Prostate gland (tissue), 2 donors: ENCODE data around the gene CCBE1. TPM values are rescaled to one million over a fixed set of nuclear protein-coding genes. Genes with fewer than 3 reads are reported as not detected.
A peak's percentile ranks its signal among the peaks of the same experiment; 100 is the strongest.

ENCODE experiments used
- DNase-seq: peaks from one replicate; pipeline ENCODE4 v3.0.0-alpha.2; 2019; ENCODE audit warnings: low spot score
- H3K27ac ChIP-seq, 2 donors: fragments of 200-600 bp; sonication (generic); 2 replicates each; pipeline ENCODE4 v1.5.1; 2017 to 2019
- H3K27me3 ChIP-seq: fragments of 200-600 bp; sonication (generic); replicated peaks from 2 replicates; pipeline ENCODE4 v1.5.1; 2019; ENCODE audit not compliant: insufficient read depth
- H3K36me3 ChIP-seq, 2 donors: fragments of 200-600 bp; sonication (generic); 1 replicate in 1 of 2; 2 replicates in 1 of 2; pipeline versions ENCODE4 v1.5.1 to v1.8.1; 2017 to 2019
- H3K4me1 ChIP-seq: fragments of 200-600 bp; sonication (generic); replicated peaks from 2 replicates; pipeline ENCODE4 v1.5.1; 2019
- H3K4me3 ChIP-seq, 2 donors: fragments of 200-600 bp; sonication (generic); 2 replicates each; pipeline ENCODE4 v1.5.1; 2017 to 2019
- H3K9me3 ChIP-seq: fragments of 200-600 bp; sonication (generic); 2 replicates; pipeline ENCODE4 v1.5.1; 2017
- POLR2A ChIP-seq: fragments of 450-650 bp; IDR thresholded peaks from one replicate; pipeline ENCODE4 v1.6.1; 2016; ENCODE audit warnings: antibody characterized with exemption, mild to moderate bottlenecking
- POLR2AphosphoS5 ChIP-seq: sonication (generic); formaldehyde crosslinking; IDR thresholded peaks from one replicate; pipeline ENCODE4 v1.6.1; 2017; ENCODE audit warnings: antibody characterized with exemption
- WGBS: methylation state at CpG from one replicate; pipeline ENCODE4 v1.1.5; 2018; 5-methylcytosine and 5-hydroxymethylcytosine counted together
- intact Hi-C: fragments of 100-400 bp; cut with DNase I; formaldehyde crosslinking; loops from one replicate; pipeline ENCODE4 v1.14.2; 2022
- total RNA-seq, 2 donors: library from RNA; depleted of rRNA; stranded (reverse); fragments of >200 nt; gene quantifications; one replicate each; pipeline ENCODE4 v1.1.0, GENCODE V29; 2016
- TF ChIP-seq, protein P1 (sequence below), 4 experiments: fragments of 200-600 bp in 2 of 4; fragments of 450-650 bp in 2 of 4; sonication (generic) in 2 of 4; IDR thresholded peaks; 1 replicate in 3 of 4; 2 replicates in 1 of 4; pipeline ENCODE4 v1.5.1; 2016 to 2019; ENCODE audit warnings: antibody characterized with exemption in 4 of 4, mild to moderate bottlenecking in 2 of 4, moderate library complexity in 2 of 4

The CCBE1 gene
- total RNA-seq, 2 donors from 2014 or later = 1.8 to 2.0 TPM

DNA sequence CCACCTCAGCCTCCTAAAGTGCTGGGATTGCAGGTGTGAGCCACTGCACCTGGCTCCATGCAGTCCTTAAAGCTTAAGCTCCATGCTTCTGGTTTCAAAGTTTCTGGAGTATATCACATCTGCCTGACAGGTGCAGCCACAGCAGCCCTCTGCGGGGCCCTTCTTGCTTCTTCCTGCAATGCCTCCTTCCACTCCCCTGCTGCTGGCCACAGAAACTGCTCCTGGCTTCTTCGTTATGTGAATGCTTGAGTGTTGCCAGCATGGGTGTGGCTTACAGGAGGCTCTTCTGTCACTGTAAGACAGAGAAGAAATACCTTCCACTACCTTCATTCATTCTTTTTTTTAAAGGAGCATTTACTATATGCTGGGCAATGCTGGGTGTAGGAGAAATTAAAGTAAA lies 10.1 kb upstream of the CCBE1 start:
- H3K4me3 ChIP-seq = no peak overlapping the region
- DNase-seq = no peak
- intact Hi-C loops = loop anchor here (2.0 kb wide), 1 partner anchor 75 kb away; no protein-coding TSS in a partner anchor
- 51% methylated on average over 2 of the region's 2 CpGs for WGBS
- no peaks in the 10 kb centered on the region for H3K9me3 ChIP-seq
- H3K27ac ChIP-seq = no peak overlapping the region
- H3K36me3 ChIP-seq = no peaks in the 10 kb centered on the region
- H3K4me1 ChIP-seq = no peaks in the 10 kb centered on the region
- no peaks in the 10 kb centered on the region for H3K27me3 ChIP-seq
- TF ChIP-seq, protein P1, sequence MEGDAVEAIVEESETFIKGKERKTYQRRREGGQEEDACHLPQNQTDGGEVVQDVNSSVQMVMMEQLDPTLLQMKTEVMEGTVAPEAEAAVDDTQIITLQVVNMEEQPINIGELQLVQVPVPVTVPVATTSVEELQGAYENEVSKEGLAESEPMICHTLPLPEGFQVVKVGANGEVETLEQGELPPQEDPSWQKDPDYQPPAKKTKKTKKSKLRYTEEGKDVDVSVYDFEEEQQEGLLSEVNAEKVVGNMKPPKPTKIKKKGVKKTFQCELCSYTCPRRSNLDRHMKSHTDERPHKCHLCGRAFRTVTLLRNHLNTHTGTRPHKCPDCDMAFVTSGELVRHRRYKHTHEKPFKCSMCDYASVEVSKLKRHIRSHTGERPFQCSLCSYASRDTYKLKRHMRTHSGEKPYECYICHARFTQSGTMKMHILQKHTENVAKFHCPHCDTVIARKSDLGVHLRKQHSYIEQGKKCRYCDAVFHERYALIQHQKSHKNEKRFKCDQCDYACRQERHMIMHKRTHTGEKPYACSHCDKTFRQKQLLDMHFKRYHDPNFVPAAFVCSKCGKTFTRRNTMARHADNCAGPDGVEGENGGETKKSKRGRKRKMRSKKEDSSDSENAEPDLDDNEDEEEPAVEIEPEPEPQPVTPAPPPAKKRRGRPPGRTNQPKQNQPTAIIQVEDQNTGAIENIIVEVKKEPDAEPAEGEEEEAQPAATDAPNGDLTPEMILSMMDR (IDR thresholded peaks at IDR 0.05) = no peak
- TF ChIP-seq POLR2A = no peak
- no peak for TF ChIP-seq POLR2AphosphoS5

DNA sequence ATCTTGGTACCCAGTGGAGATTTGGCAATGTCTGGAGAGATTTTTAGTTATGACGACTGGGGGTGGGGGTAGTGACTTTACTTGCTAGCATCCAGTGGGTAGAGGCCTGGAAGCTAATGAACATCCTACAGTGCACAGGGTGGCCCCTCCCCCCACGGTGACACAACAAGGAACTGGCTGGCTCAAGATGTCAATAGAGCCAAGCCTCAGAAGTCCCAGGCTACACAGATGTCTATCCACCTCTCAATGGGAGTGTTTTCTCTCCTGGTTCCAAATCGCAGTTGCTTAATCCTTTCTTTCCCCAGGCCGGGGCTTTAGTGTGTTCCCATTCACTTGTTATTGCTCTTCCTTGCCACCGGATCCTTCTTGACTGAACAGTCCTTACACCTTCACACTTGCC lies 9.3 kb upstream of the CCBE1 start:
- Histone ChIP-seq H3K36me3 (no peaks in the 10 kb centered on the region), H3K9me3 (no peaks in the 10 kb centered on the region), H3K27me3 (no peaks in the 10 kb centered on the region), H3K4me3 (no peak overlapping the region), H3K4me1 (no peaks in the 10 kb centered on the region), H3K27ac (no peak overlapping the region)
- TF ChIP-seq POLR2A = no peak
- TF ChIP-seq POLR2AphosphoS5 = no peak
- TF ChIP-seq, protein P1 (IDR thresholded peaks at IDR 0.05) = no peak
- intact Hi-C loops = loop anchor here (2.0 kb wide), 1 partner anchor 76 kb away; no protein-coding TSS in a partner anchor
- 67% methylated on average over 5 of the region's 5 CpGs for WGBS
- no peak for DNase-seq

DNA sequence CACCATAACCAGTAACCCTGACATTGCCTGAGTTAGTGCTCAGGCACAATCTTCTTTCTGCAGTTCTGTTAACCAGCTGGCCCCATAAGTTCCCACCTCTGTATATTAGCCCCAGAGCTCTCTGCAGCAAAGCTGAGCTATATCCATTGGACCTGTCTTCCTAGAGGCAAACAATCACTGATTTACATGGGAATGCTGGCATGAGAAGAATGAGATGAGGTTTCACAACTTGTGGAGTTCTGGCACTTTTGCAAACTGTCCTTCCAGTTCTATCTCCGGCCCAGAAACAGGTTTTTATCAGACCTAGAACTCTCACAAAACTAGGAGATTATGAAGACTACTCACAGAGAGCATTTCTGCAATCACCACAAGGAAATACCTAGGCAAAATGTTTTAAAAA lies 7.9 kb upstream of the CCBE1 start:
- intact Hi-C loops = no loop called here
- 12% methylated on average over 1 of the region's 1 CpG for WGBS

DNA sequence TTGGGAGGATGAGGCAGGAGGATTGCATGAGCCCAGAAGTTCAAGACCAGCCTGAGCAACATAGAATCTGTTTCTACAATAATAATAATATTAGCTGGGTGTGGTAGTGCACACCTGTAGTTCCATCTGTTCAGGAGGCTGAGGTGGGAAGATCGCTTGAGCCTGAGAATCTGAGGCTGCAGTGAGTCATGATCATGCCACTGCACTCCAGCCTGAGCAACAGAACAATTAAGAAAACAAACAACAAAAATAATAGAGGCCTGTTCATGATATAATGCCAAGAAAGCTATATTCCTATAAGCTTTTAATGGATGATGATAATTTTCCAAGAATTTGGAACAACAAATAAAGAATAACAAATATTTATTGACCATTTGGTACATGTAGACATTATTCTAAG lies 6.9 kb upstream of the CCBE1 start:
- WGBS = 86% methylated on average over 1 of the region's 1 CpG
- H3K4me3 ChIP-seq = no peak overlapping the region
- H3K27ac ChIP-seq = no peak overlapping the region
- H3K27me3 ChIP-seq = no peaks in the 10 kb centered on the region
- H3K36me3 ChIP-seq = no peaks in the 10 kb centered on the region
- H3K4me1 ChIP-seq = no peaks in the 10 kb centered on the region
- no peaks in the 10 kb centered on the region for H3K9me3 ChIP-seq
- TF ChIP-seq, protein P1 (IDR thresholded peaks at IDR 0.05) = no peak
- TF ChIP-seq POLR2AphosphoS5 (no peak), POLR2A (no peak)
- intact Hi-C loops = no loop called here
- no peak for DNase-seq

More for the DNA sequence above, 7.9 kb upstream of the CCBE1 start:
- DNase-seq = no peak
- Histone ChIP-seq H3K36me3 (no peaks in the 10 kb centered on the region), H3K4me1 (no peaks in the 10 kb centered on the region), H3K4me3 (no peak overlapping the region), H3K27me3 (no peaks in the 10 kb centered on the region), H3K9me3 (no peaks in the 10 kb centered on the region), H3K27ac (no peak overlapping the region)
- TF ChIP-seq POLR2A (no peak), POLR2AphosphoS5 (no peak)
- TF ChIP-seq, protein P1 (IDR thresholded peaks at IDR 0.05) = no peak

DNA sequence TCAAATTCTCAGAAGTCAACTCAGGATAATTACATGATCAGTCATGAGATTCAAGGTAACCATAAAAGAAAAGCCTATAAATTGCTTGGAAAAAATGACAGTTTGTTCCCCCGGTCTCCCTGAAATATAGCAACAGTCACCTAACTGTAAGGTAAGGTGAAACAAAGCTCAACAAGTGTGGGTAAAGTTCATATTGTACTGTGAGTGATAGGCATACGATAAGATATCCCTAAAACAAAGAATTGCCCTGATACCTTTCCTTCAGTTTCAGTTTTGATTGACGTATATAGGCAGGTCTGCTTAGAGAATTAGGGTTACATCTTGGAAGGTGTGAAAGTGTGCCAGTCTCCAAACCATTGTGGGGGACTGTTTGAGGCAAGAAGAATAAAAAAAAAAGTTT lies 4.0 kb upstream of the CCBE1 start:
- Histone ChIP-seq H3K4me3 (no peak overlapping the region), H3K27me3 (no peaks in the 10 kb centered on the region), H3K36me3 (no peaks in the 10 kb centered on the region), H3K4me1 (peaks cover 6% of the 10 kb centered on the region), H3K9me3 (no peaks in the 10 kb centered on the region), H3K27ac (peak overlapping the region in 1 of 2 donors; percentile 8)
- no peak for DNase-seq
- no peak for TF ChIP-seq POLR2A
- no peak for TF ChIP-seq POLR2AphosphoS5
- TF ChIP-seq, protein P1 (IDR thresholded peaks at IDR 0.05) = no peak
- intact Hi-C loops = no loop called here
- 61% methylated on average over 3 of the region's 3 CpGs for WGBS
